Measurements from ENCODE around the gene RIPOR3.

DNA sequence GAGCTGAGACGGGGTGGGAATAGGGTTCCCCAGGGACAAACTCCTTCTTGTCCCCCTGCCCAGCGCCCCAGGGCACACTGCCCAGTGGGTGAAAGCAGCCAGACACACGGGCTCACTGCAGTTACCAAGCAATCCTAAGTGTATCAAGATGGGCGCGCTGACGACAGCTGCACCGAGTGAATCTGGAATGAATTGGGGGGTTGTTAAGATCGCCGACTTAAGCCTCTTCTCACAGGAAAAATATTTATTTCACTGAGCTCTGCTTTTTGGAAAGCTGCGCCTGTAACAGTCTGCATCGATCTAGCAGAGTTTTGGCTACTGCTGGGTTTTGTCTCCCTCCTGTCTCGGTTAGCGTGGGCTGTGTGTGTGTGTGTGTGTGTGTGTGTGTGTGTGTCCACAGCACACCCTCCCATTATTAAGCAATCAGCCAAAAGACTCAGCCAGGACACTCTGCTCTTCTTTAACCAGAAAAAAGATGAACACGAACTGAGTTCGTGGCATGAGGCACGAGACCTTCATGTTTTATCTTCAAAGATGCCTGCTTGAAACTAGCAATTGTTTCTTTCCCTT, 35.9 kb downstream of the RIPOR3 start:
- TF ChIP-seq, protein P1, sequence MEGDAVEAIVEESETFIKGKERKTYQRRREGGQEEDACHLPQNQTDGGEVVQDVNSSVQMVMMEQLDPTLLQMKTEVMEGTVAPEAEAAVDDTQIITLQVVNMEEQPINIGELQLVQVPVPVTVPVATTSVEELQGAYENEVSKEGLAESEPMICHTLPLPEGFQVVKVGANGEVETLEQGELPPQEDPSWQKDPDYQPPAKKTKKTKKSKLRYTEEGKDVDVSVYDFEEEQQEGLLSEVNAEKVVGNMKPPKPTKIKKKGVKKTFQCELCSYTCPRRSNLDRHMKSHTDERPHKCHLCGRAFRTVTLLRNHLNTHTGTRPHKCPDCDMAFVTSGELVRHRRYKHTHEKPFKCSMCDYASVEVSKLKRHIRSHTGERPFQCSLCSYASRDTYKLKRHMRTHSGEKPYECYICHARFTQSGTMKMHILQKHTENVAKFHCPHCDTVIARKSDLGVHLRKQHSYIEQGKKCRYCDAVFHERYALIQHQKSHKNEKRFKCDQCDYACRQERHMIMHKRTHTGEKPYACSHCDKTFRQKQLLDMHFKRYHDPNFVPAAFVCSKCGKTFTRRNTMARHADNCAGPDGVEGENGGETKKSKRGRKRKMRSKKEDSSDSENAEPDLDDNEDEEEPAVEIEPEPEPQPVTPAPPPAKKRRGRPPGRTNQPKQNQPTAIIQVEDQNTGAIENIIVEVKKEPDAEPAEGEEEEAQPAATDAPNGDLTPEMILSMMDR (conservative IDR thresholded peaks at IDR 0.05; ENCODE audit: low read length), result no peak
- no peak for TF ChIP-seq EZH2phosphoT487 (IDR thresholded peaks at IDR 0.05; ENCODE audit: borderline replicate concordance, low read depth, low read length)

Measured in OCI-LY7 (cell line).